HG03025 (cell line): ENCODE data around the gene AGXT.

ENCODE experiments used
- ATAC-seq: cut with Tn5 transposase; IDR thresholded peaks from one replicate; pipeline ENCODE4 v1.9.1; 2021; ENCODE audit warnings: mild to moderate bottlenecking, moderate library complexity; ENCODE audit not compliant: unreplicated experiment, low FRiP score

Gene AGXT

DNA sequence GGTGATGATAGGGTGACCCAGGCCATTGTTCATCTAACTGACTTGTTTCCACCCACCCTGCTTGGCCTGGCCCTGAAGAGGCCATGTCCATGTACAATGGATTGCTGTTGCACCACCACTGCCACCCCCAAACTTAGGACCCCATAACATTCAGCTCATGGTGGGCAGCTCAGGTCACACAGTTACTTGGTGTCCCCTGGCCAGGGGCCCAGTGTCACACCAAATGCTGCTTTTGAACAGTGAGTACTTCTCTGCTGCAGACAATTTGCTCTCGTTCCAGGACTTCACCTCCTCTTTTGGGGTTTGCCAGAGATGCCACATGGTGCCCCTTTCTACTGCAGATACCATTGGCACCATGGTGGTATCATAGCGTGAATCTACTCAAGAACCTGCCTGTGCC, 15.6 kb downstream of the AGXT start:
- ATAC-seq: no peak

DNA sequence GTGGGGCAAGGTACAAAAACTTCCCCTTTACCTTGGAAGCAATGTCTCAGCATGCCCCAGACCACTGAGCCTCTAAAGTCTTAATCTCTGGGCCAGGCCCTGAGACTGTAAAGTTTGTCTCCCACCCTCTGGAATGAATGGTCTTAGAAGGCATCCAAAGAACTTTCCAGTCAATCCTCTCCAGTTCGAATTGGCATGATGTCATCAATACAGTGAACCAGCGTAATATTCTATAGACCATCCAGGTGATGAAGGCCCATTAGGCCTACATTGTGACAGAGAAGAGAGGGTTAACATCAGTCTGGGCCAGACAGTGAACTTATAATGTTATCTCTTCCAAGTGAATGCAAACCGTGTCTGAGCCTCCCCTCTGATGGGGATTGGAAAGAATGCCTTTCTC, 16.1 kb downstream of the AGXT start:
- ATAC-seq: no peak

- ATAC-seq: no peak
Observed at GRCh38 chr2:240885566-240885965, 16.9 kb downstream of the AGXT start.

DNA sequence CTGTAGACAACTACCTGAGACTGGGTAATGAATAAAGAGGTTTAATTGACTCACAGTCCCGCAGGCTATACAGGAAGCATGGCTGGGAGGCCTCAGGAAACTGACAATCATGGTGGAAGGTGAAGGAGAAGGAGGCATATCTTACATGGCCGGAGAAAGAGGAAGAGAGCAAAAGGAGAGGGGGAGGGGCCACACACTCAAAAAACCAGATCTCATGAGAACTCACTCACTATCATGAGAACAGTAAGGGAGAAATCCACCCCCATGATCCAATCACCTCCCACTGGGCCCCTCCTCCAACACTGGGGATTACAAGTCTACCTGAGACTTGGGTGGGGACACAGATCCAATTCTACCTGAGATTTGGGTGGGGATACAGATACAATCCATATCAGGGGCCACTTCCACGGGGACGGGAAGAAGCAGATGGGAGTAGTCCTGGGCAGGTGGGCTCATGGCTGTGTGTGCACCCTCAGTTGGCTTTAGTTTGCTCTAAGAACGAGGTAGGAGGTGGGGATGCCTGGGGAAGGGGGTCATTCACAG, 17.5 kb downstream of the AGXT start:
- no peak for ATAC-seq

- ATAC-seq: no peak
Observed at GRCh38 chr2:240886678-240887609, 18.3 kb downstream of the AGXT start.

DNA sequence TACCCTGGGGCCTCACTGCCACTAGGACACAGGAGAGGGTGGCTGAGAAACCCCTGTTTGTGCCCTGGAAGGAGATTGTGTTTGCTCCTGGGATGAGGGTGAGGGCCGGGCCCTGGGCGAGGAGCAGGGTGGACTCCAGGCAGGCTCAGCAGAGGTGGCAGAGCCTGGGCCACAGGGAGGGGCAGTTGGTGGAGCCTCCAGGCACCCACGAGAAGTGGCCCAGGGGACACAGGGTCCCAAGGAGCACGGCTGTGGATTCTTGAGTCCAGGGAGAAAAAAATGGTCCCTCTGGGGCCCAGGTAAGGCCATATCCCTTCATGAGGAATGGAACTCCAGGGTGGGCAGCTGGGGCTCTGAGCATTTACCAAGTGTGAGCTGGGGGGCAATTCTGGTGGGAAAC, 19.0 kb downstream of the AGXT start:
- no peak for ATAC-seq

DNA sequence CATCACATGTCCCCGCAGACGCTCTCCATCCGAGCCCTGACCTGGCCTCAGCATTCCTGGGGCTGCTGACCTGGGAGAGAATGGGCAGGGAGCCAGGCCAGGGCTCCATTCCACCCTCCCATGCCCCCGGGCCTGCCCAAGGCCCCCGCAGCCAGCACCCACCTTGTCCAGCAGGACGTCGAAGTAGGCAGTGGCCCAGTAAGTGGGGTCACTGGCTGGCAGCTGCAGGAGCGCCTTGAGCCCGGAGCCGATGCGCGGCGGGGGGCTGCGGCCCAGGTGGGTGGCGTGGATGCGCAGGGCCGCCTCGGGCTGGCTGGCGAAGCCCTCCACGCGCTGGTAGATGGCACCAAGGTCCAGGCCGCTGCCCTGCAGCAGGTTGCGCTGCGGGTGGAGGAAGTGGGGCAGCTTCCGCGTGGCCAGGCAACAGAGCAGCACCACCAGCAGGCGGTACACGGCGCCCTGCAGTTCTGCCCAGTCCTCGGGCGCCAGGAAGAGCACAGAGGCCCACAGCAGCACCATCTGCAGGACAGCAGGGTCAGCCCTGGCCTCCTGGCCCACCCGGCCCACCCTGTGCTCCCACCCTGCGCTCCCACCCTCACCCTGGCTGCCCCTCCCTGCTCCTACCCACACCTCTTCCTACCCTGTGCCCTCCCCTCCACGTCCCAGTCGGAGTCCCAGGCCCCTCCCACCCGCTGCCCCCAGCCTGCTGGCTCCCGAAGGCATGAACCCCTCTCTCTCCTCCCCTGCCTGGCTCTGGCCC, 19.7 kb downstream of the AGXT start:
- no peak for ATAC-seq

- ATAC-seq: no peak
Observed at GRCh38 chr2:240888890-240889573, 20.4 kb downstream of the AGXT start.

GRCh38 chr2:240889601-240890560, 21.3 kb downstream of the AGXT start:
- no peak for ATAC-seq

DNA sequence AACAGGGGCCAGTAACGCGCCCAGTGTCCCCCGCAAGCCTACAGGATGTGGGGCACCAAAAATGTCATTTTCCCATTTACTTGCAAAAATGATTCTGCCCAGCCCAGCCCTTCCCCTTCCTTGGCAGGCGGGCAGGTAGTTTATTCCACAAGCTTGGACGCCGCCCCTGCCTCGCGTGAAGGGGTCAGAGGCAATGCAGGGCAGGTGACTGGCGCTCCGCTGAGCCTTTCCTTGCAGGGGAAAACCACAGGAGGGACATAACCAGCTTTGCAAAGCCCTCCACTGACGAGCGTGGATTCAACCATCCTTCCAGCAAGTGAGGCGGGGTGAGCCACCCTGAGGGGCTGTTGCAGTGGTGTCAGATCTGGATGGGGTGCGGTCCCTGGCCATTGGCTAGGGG, 22.1 kb downstream of the AGXT start:
- ATAC-seq: no peak

DNA sequence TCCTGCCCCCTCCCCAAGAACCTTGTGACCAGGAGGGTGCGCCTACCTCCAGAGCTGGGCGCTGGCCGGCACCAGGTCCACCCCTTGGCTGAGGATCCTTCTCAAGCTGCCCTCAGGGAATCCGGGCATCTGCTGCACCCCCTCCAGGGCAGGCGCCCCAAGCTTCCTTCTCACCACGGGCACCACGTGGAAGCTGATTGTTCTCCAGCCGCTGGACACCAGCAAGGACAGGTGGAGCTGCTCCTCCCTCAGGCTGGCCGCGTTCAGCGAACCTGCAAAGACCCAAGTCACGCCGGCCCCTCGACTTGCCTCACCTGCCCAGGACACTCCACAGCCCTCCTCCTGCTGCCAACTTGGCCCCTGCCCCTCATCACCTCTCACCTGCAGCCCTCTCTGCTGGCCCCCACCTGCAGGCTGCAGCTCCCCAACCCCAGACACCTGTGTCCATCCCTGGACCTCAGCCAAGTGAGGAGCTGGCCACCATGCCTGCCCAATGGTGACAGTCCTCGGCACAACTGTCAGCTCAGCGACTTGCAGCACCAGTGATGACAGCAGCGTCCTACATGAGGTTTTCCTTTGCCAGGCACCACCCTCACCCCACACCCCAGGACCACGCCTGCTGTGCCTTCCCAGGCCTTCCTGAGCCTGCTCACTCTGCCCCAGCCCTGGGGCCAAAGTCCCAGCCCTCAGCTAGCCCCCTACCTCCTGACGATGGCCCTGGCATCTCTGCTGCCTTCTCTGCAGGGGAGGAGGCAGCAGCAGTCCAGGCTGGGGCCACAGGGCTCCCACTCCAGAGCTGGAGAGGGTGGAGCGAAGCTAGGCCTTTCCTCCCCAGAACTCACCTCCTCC, 23.1 kb downstream of the AGXT start:
- no peak for ATAC-seq

GRCh38 chr2:240892356-240892755, 23.7 kb downstream of the AGXT start:
- ATAC-seq: no peak

DNA sequence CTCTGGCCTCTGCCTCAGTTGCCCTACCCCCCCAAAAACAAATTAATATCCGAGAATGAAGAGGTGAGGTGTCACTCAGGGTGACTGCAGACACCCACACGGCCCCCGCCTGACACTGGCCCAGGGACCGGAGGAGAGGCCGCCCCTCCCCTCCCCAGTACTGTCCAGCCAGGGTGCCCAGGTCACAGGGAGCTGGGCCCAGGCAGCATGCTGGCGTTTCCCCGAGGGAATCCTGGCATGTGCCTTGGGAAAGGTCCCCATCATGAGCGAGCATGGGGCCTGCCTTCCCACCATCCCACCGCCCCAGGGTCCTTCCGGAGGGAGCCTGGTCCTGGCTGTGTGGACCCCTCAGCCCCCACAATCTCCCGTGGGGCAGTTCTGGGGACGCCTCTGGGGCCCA, 24.3 kb downstream of the AGXT start:
- ATAC-seq: no peak

DNA sequence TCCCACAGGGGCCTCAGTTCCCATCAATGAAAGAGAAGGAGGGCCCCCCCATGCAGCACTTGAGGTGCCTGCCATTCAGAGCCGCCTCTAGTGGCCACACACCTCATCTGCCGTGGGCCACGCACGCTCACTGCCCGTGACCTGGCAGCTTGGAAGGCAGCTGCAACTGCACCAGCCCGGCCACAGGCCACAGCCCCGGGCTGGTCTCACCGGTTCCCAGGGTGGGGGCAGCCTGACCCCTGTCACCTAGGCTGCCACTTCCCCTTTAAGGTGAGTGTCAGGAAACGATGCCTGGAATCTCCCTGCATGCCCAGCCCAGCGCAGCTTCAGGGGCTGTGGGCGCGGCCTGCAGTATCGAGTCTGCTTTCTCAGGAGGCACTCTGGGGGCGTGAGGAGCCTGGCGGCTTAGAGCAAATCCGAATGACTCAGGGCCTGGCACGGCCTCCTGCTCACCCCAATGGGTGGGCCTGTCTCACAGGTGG, 24.8 kb downstream of the AGXT start:
- no peak for ATAC-seq

DNA sequence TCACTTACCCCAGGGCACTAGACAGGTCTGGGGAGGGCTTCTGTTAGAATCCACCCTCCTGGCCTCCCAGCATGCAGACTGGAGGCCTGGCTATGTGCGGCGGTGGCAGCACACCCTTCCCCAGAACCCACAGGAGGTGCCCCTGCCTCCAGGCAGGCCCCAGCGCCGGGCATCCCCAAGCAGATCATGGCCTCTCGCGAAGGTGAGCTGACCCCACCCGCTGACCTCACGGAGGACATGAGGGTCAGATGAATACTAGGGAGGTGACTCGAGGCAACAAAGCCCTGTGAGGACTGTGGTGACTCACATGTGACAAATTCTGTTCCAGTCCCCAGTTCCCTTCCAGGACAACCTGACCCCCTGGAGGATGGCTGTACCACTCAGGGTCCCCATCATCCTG, 25.4 kb downstream of the AGXT start:
- no peak for ATAC-seq

DNA sequence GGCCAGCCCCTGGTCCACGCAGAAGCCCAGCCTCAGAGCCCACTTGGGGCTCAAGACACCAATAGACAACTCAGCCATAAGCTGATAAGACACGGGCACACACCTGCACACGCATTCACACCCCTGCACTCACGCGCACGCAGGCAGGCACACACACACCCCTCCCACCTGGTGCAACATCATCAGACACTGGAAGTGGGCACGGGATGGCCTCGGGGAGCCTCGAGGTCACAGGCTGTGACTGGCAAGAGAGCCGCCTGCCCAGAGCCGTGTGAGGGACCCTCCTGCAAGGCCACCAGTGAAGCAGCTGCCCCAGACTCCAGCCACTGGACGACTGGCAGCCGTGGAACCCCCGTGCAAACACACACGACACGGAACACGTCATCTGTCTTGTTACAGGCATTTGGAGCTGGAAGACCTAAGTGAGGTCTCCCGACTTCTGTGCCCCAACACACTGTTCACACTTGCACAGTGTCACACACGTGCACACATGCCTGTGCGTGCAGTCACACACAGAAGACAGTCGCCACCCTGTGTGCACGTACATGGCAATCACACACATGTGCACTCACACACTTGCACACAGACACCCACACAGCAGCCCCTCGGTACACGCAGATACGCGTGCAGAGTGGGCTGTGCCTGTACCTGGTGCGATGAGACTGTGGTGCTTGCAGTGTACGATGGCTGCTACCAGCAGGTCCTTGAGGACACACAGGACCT, 26.4 kb downstream of the AGXT start:
- ATAC-seq: no peak

DNA sequence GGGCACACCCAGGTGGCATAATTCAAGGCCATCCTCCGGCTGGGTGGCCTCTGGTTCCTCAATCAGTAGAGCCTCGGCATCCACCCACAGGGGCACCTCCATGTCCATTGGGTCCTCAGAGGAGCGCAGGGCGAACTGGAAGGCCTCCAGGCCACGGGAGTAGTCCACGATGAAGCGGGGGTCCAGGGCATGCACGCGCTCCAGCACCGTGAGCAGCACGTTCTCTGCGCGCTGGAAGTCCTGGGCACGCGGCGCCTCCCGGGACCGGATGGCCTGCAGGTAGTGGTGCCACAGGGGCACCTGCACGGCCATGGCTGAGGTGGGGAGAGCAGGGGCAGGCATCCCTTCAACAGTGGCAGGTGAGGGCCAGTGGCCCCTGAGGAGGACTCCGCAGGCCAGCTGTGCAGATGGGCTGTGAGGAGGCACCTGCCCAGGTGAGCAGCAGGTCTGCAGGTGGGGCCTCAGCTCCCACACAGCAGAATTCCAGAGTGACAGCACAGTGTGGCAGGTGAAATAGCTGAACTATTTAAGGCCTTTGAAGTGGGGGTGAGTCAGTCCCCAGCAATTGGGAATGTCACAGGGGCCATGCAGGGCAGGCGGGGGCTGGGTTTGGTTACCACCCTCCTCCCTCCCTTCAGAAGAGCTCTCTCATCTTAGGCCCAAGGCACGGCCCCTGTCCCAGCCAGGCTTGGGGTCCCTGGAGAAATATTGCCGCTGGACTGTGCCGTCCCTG, 27.2 kb downstream of the AGXT start, which contains the start of gene MAB21L4:
TSS of gene MAB21L4 (minus strand) at position 501 of the 733 bp plus-strand sequence. CDS start at position 342, 159 bp downstream.
- ATAC-seq: no peak
